H1 (cell line): ENCODE measurements around the gene CCDC148. TPM values are rescaled to one million over a fixed set of nuclear protein-coding genes. Genes with fewer than 3 reads are reported as not detected.

ENCODE experiments used
- CTCF ChIA-PET: fragments of 300-600 bp; sonication (Branson Sonifier 250); formaldehyde crosslinking; loops from one replicate; lab custom pipeline; 2021; ENCODE audit not compliant: partially characterized antibody; lab: Charles Lee
- POLR2A ChIA-PET: fragments of 300-600 bp; sonication (Branson Sonifier 250); formaldehyde crosslinking; loops from one replicate; lab custom pipeline; 2021; ENCODE audit warnings: inconsistent platforms; ENCODE audit not compliant: partially characterized antibody; lab: Charles Lee
- DNase-seq, 2 experiments: peaks; one replicate each; pipeline versions ENCODE4 v3.0.0 to v3.0.0-alpha.2; 2010 to 2022; ENCODE audit warnings: low spot score in 2 of 2, low read depth in 1 of 2, mixed read lengths in 1 of 2
- FAIRE-seq: peaks from 2 replicates; lab custom pipeline; 2011; peaks lifted over from hg19 to GRCh38; lab: Jason Lieb, UNC
- H2AFZ ChIP-seq: 2 replicates; pipeline ENCODE4 v1.8.1; 2012; ENCODE audit warnings: low read length, inconsistent platforms
- H2AK5ac ChIP-seq: 2 replicates; pipeline ENCODE4 v1.6.1; 2013; ENCODE audit warnings: low read depth, low read length
- H2BK120ac ChIP-seq: replicated peaks from 2 replicates; pipeline ENCODE3; 2013; ENCODE audit warnings: low read depth, low read length, inconsistent platforms
- H2BK12ac ChIP-seq: 2 replicates; pipeline ENCODE4 v1.6.1; 2013; ENCODE audit warnings: low read depth, low read length
- H2BK15ac ChIP-seq: 2 replicates; pipeline ENCODE4 v1.6.1; 2013; ENCODE audit warnings: low read length
- H2BK20ac ChIP-seq: 2 replicates; pipeline ENCODE4 v1.6.1; 2013; ENCODE audit warnings: low read length
- H2BK5ac ChIP-seq: 2 replicates; pipeline ENCODE4 v1.6.1; 2013; ENCODE audit warnings: low read depth, low read length
- H3K14ac ChIP-seq: 2 replicates; pipeline ENCODE4 v1.6.1; 2013; ENCODE audit warnings: inconsistent platforms; ENCODE audit not compliant: insufficient read length
- H3K18ac ChIP-seq: 2 replicates; pipeline ENCODE4 v1.6.1; 2013; ENCODE audit warnings: low read length; ENCODE audit errors: extremely low read depth
- H3K23ac ChIP-seq: 2 replicates; pipeline ENCODE4 v1.6.1; 2013; ENCODE audit warnings: inconsistent platforms; ENCODE audit not compliant: insufficient read length
- H3K23me2 ChIP-seq: 2 replicates; pipeline ENCODE4 v1.6.1; 2013; ENCODE audit warnings: low read depth, low read length
- H3K27ac ChIP-seq: 2 replicates; pipeline ENCODE4 v1.6.1; 2011; ENCODE audit warnings: low read depth, low read length, inconsistent platforms
- H3K27me3 ChIP-seq, 4 experiments: replicated peaks in 1 of 4; 1 replicate in 1 of 4; 2 replicates in 3 of 4; pipeline versions ENCODE4 v1.6.1 to v1.8.1; 2011 to 2013; ENCODE audit warnings: low read length in 3 of 4, mild to moderate bottlenecking in 3 of 4, inconsistent platforms in 2 of 4, mixed read lengths in 2 of 4, moderate library complexity in 1 of 4; ENCODE audit not compliant: control insufficient read depth in 3 of 4, insufficient read depth in 3 of 4; ENCODE audit errors: extremely low read depth in 1 of 4
- H3K36me3 ChIP-seq, 4 experiments: 2 replicates each; pipeline versions ENCODE4 v1.6.1 to v1.8.1; 2011 to 2013; ENCODE audit warnings: mild to moderate bottlenecking in 4 of 4, low read length in 3 of 4, moderate library complexity in 2 of 4, control low read depth in 1 of 4, inconsistent platforms in 1 of 4; ENCODE audit not compliant: insufficient read depth in 4 of 4, control insufficient read depth in 2 of 4
- H3K4ac ChIP-seq: replicated peaks from 2 replicates; pipeline ENCODE3; 2013; ENCODE audit warnings: low read length, low read depth, mixed read lengths, inconsistent platforms; ENCODE audit not compliant: insufficient read length
- H3K4me1 ChIP-seq, 4 experiments: replicated peaks in 1 of 4; 1 replicate in 1 of 4; 2 replicates in 3 of 4; pipeline versions ENCODE4 v1.6.1 to v1.8.1; 2011 to 2013; ENCODE audit warnings: low read length in 3 of 4, inconsistent platforms in 2 of 4, mixed read lengths in 1 of 4; ENCODE audit not compliant: insufficient read depth in 4 of 4, control insufficient read depth in 3 of 4
- H3K4me2 ChIP-seq, 2 experiments: 2 replicates each; pipeline versions ENCODE4 v1.6.1 to v1.8.1; 2011 to 2013; ENCODE audit warnings: low read depth in 2 of 2, low read length in 2 of 2, control low read depth in 1 of 2, inconsistent platforms in 1 of 2, mild to moderate bottlenecking in 1 of 2; ENCODE audit not compliant: insufficient read depth in 1 of 2
- H3K4me3 ChIP-seq, 4 experiments: fragments of 200-600, 300-600 bp in 1 of 4; sonication (generic), shearing (Covaris generic), sonication (Bioruptor Twin) in 1 of 4; 2 replicates each; pipeline versions ENCODE4 v1.5.1 to v1.8.1; 2011 to 2016; ENCODE audit warnings: low read length in 4 of 4, low read depth in 3 of 4, control low read depth in 2 of 4, inconsistent platforms in 2 of 4, mild to moderate bottlenecking in 2 of 4, mixed read lengths in 1 of 4, moderate library complexity in 1 of 4; ENCODE audit not compliant: insufficient read depth in 2 of 4; ENCODE audit errors: extremely low read depth in 1 of 4
- H3K56ac ChIP-seq: replicated peaks from 2 replicates; pipeline ENCODE3; 2013; ENCODE audit warnings: low read depth, mild to moderate bottlenecking, mixed read lengths, low read length, inconsistent platforms; ENCODE audit not compliant: insufficient read length
- H3K79me1 ChIP-seq: 2 replicates; pipeline ENCODE4 v1.6.1; 2013; ENCODE audit warnings: low read depth, low read length, control low read depth
- H3K79me2 ChIP-seq, 2 experiments: 2 replicates each; pipeline versions ENCODE4 v1.6.1 to v1.8.1; 2012 to 2013; ENCODE audit warnings: low read length in 2 of 2, mild to moderate bottlenecking in 2 of 2, inconsistent platforms in 1 of 2; ENCODE audit not compliant: insufficient read depth in 2 of 2, control insufficient read depth in 1 of 2
- H3K9ac ChIP-seq, 4 experiments: replicated peaks in 1 of 4; 1 replicate in 1 of 4; 2 replicates in 3 of 4; pipeline versions ENCODE4 v1.6.1 to v1.8.1; 2011 to 2013; ENCODE audit warnings: low read depth in 3 of 4, low read length in 3 of 4, control low read depth in 2 of 4, mild to moderate bottlenecking in 2 of 4, moderate library complexity in 2 of 4, inconsistent platforms in 1 of 4; ENCODE audit errors: extremely low read depth in 1 of 4
- H3K9me3 ChIP-seq, 2 experiments: 2 replicates each; pipeline versions ENCODE4 v1.6.1 to v1.8.1; 2012 to 2013; ENCODE audit warnings: mild to moderate bottlenecking in 2 of 2, moderate library complexity in 2 of 2, control low read depth in 1 of 2, inconsistent platforms in 1 of 2, low read depth in 1 of 2, low read length in 1 of 2, mixed read lengths in 1 of 2; ENCODE audit not compliant: insufficient read depth in 2 of 2
- H4K20me1 ChIP-seq, 2 experiments: replicated peaks in 1 of 2; 2 replicates each; pipeline versions ENCODE3 to v1.8.1; 2011 to 2013; ENCODE audit warnings: inconsistent platforms in 2 of 2, low read length in 2 of 2, mild to moderate bottlenecking in 1 of 2; ENCODE audit not compliant: insufficient read depth in 2 of 2, control insufficient read depth in 1 of 2
- H4K5ac ChIP-seq: 2 replicates; pipeline ENCODE4 v1.6.1; 2013; ENCODE audit warnings: low read length, low read depth, mixed read lengths, inconsistent platforms; ENCODE audit not compliant: insufficient read length
- H4K8ac ChIP-seq: 2 replicates; pipeline ENCODE4 v1.8.0; 2013; ENCODE audit warnings: mild to moderate bottlenecking, moderate library complexity, low read length, inconsistent platforms; ENCODE audit not compliant: insufficient read depth; ENCODE audit errors: extremely low read depth
- H4K91ac ChIP-seq: replicated peaks from 2 replicates; pipeline ENCODE3; 2013; ENCODE audit warnings: low read length, mixed read lengths, inconsistent platforms; ENCODE audit not compliant: insufficient read length
- EZH2 ChIP-seq: fragments of 200-600 bp; sonication (generic); IDR thresholded peaks from 2 replicates; pipeline ENCODE4 v1.7.1; 2012; ENCODE audit warnings: low read depth, mild to moderate bottlenecking, moderate library complexity, low read length, inconsistent platforms; ENCODE audit not compliant: severe bottlenecking
- KDM4A ChIP-seq: IDR thresholded peaks from one replicate; pipeline ENCODE4 v1.7.1; 2012; ENCODE audit warnings: low read depth, mild to moderate bottlenecking, moderate library complexity, low read length, inconsistent platforms; ENCODE audit not compliant: severe bottlenecking
- WGBS, 2 experiments: shearing (Covaris generic) in 1 of 2; methylation state at CpG; one replicate each; pipeline versions ENCODE4 v1.1.6 to v1.1.7; 2013 to 2015; ENCODE audit warnings: low lambda C conversion rate in 2 of 2, mixed read lengths in 2 of 2, inconsistent platforms in 1 of 2, low coverage in 1 of 2, missing lambda C conversion rate in 1 of 2; ENCODE audit not compliant: insufficient replicate concordance in 2 of 2, insufficient coverage in 1 of 2, insufficient read length in 1 of 2; ENCODE audit errors: extremely low coverage in 1 of 2, missing lambda C conversion rate in 1 of 2; 5-methylcytosine and 5-hydroxymethylcytosine counted together
- polyA plus RNA-seq, 7 experiments: library from polyadenylated mRNA; depleted of rRNA in 3 of 7; stranded (reverse) in 5 of 7; unstranded in 2 of 7; fragments of >200 nt in 5 of 7; fragments of 200-250 nt in 2 of 7; gene quantifications; 1 replicate in 5 of 7; 2 replicates in 1 of 7; 4 replicates in 1 of 7; pipeline versions ENCODE4 v1.2.1 to v1.2.3, GENCODE V29; 2011 to 2013; ENCODE audit warnings: missing spikeins in 2 of 7, mixed read lengths in 2 of 7
- total RNA-seq: library from RNA; stranded (reverse); fragmentation: NEBNext Ultra II Directional; extraction: Animal tissue kit (Norgen Biotek cat#: 25700); gene quantifications from 2 replicates; pipeline ENCODE4 v1.2.1, GENCODE V29; 2021
- TF ChIP-seq, protein P1 (sequence below): IDR thresholded peaks from 2 replicates; pipeline ENCODE4 v1.6.1; 2012; ENCODE audit warnings: inconsistent platforms

The CCDC148 gene
- total and polyA plus RNA-seq, 2 of the 8 experiments (the other 6 are each of a cell fraction or from before 2014, with no cell fraction given): 0.45 to 1.3 TPM

DNA sequence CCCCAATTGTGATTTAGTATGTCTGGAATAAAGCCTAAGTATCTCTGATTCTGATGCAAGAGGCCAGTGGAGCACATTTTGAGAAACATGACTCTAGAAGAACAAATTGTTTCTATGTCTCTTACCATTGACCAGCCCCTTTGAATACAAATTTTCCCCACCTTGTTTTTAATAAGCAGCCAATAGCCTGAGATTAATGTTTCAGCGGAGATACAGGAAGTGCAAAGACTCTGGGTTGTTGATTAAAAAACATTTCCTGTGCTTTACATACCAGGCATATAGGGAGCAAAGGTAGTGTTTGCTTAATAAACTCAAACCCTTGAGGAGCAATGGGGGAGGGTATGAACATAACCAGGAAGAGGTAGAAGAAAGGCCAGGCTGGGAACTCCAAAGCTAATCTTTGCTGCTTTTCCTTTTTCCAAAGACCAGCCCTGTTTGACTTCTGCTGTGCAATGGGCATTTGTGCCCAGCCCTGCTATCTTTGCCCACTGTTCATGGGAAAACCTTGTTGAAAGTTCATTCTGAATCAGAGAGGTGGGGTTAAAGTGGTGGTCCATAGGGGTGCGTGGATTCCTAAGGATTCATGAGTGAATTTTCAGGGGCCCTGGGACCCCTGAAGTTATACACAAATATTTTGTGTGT lies 325.6 kb downstream of the CCDC148 start:
- Histone ChIP-seq H3K23me2 (no peaks in the 10 kb centered on the region; the same call in 1 of the 2 replicates), H2AFZ (no peak overlapping the region), H3K79me2 (no peaks in the 10 kb centered on the region), H2BK15ac (no peak overlapping the region), H4K8ac (no peak overlapping the region), H3K27ac (no peak overlapping the region), H2BK5ac (no peak overlapping the region), H3K4me1 (peaks cover 0 to 2% (median under 1%) of the 10 kb centered on the region in 4 experiments; a peak in 3 of 7 replicates), H3K4ac (no peak overlapping the region), H3K9me3 (no peaks in the 10 kb centered on the region), H4K5ac (no peak overlapping the region), H3K4me3 (no peak overlapping the region), H3K9ac (no peak overlapping the region), H2AK5ac (no peak overlapping the region), H3K18ac (no peak overlapping the region), H3K27me3 (no peaks in the 10 kb centered on the region), H3K23ac (no peak overlapping the region), H3K4me2 (no peak overlapping the region), H2BK120ac (no peak overlapping the region), H4K91ac (no peak overlapping the region), H2BK12ac (no peak overlapping the region), H3K79me1 (no peaks in the 10 kb centered on the region), H4K20me1 (no peaks in the 10 kb centered on the region), H3K14ac (no peak overlapping the region), H3K36me3 (no peaks in the 10 kb centered on the region), H2BK20ac (no peak overlapping the region), H3K56ac (no peak overlapping the region)
- WGBS, 2 experiments: 88% methylated on average over 2 of the region's 2 CpGs; no CpG with 5 or more reads in 1 of the 2 experiments
- no peak for FAIRE-seq
- ChIA-PET POLR2A (no interaction called here), CTCF (interaction anchor here (0.9 kb wide), 1 partner anchor 61 kb away, joined by 3 read pairs; no protein-coding TSS in a partner anchor)
- no peak for DNase-seq
- TF ChIP-seq EZH2 (no peak), KDM4A (no peak)
- TF ChIP-seq, protein P1, sequence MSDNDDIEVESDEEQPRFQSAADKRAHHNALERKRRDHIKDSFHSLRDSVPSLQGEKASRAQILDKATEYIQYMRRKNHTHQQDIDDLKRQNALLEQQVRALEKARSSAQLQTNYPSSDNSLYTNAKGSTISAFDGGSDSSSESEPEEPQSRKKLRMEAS: no peak
